Right atrium auricular region (tissue), 2 donors: ENCODE measurements around the gene RUSC2. TPM values are rescaled to one million over a fixed set of nuclear protein-coding genes. Genes with fewer than 3 reads are reported as not detected.

ENCODE experiments used
- DNase-seq: peaks from one replicate; pipeline ENCODE4 v3.0.0-alpha.2; 2019; ENCODE audit warnings: low spot score
- H3K27ac ChIP-seq, 2 donors: fragments of 200-600 bp; sonication (generic); 1 replicate in 1 of 2; 2 replicates in 1 of 2; pipeline ENCODE4 v1.5.1; 2016 to 2019
- H3K27me3 ChIP-seq, 2 donors: fragments of 200-600 bp; sonication (generic); one replicate each; pipeline versions ENCODE4 v1.5.1 to v1.6.0; 2017 to 2019
- H3K36me3 ChIP-seq: fragments of 200-600 bp; sonication (generic); one replicate; pipeline ENCODE4 v1.5.1; 2016
- H3K4me1 ChIP-seq, 2 donors: fragments of 200-600 bp; sonication (generic); one replicate each; pipeline versions ENCODE4 v1.5.1 to v1.6.0; 2017 to 2019
- H3K4me3 ChIP-seq, 2 donors: fragments of 200-600 bp; sonication (generic); 1 replicate in 1 of 2; 2 replicates in 1 of 2; pipeline ENCODE4 v1.5.1; 2017 to 2019; ENCODE audit warnings: mild to moderate bottlenecking in 1 of 2, moderate library complexity in 1 of 2
- H3K9me3 ChIP-seq, 2 donors: fragments of 200-600 bp; sonication (generic); one replicate each; pipeline ENCODE4 v1.5.1; 2019
- CTCF ChIP-seq, 2 donors: fragments of 200-600 bp; sonication (generic); IDR thresholded peaks; one replicate each; pipeline ENCODE4 v1.5.1; 2019; ENCODE audit warnings: antibody characterized with exemption in 2 of 2
- total RNA-seq, 2 donors: library from RNA; depleted of rRNA; stranded (reverse); fragments of >200 nt; gene quantifications; one replicate each; pipeline ENCODE4 v1.1.0, GENCODE V29; 2016

The RUSC2 gene
- total RNA-seq, 2 donors from 2014 or later, result 33.0 to 49.1 TPM

- Histone ChIP-seq H3K27me3 (no peaks in the 10 kb centered on the region), H3K27ac (no peak overlapping the region), H3K9me3 (no peaks in the 10 kb centered on the region), H3K4me1 (peaks cover 0 to 7% of the 10 kb centered on the region in 2 donors), H3K36me3 (no peaks in the 10 kb centered on the region), H3K4me3 (no peak overlapping the region)
- DNase-seq, result no peak
- TF ChIP-seq CTCF (IDR thresholded peaks at IDR 0.05), result no peak
Measured at GRCh38 chr9:35478871-35479270, 11.0 kb upstream of the RUSC2 start.

- no peaks in the 10 kb centered on the region for H3K9me3 ChIP-seq
- H3K27ac ChIP-seq, result no peak overlapping the region
- H3K36me3 ChIP-seq, result no peaks in the 10 kb centered on the region
- H3K27me3 ChIP-seq, result no peaks in the 10 kb centered on the region
- DNase-seq, result no peak
- no peak overlapping the region for H3K4me3 ChIP-seq
- peak; percentile 23 to 73 for TF ChIP-seq CTCF (IDR thresholded peaks at IDR 0.05)
- H3K4me1 ChIP-seq, result peaks cover 0 to 7% of the 10 kb centered on the region in 2 donors
Measured at GRCh38 chr9:35481347-35481975, 8.4 kb upstream of the RUSC2 start.

GRCh38 chr9:35482071-35482470, 7.8 kb upstream of the RUSC2 start:
- no peaks in the 10 kb centered on the region for H3K9me3 ChIP-seq
- no peak for DNase-seq

GRCh38 chr9:35484406-35484805, 5.5 kb upstream of the RUSC2 start:
- H3K9me3 ChIP-seq, result no peaks in the 10 kb centered on the region
- no peak for TF ChIP-seq CTCF (IDR thresholded peaks at IDR 0.05)
- H3K27me3 ChIP-seq, result no peaks in the 10 kb centered on the region
- DNase-seq, result no peak
- H3K4me3 ChIP-seq, result no peak overlapping the region
- H3K36me3 ChIP-seq, result no peaks in the 10 kb centered on the region
- no peak overlapping the region for H3K27ac ChIP-seq
- peaks cover 0 to 12% of the 10 kb centered on the region in 2 donors for H3K4me1 ChIP-seq

More at GRCh38 chr9:35482071-35482470, 7.8 kb upstream of the RUSC2 start:
- peaks cover 0 to 5% of the 10 kb centered on the region in 2 donors for H3K4me1 ChIP-seq
- no peak for TF ChIP-seq CTCF (IDR thresholded peaks at IDR 0.05)
- no peak overlapping the region for H3K27ac ChIP-seq
- H3K4me3 ChIP-seq, result no peak overlapping the region
- H3K27me3 ChIP-seq, result no peaks in the 10 kb centered on the region
- no peaks in the 10 kb centered on the region for H3K36me3 ChIP-seq

GRCh38 chr9:35487081-35487480, 2.8 kb upstream of the RUSC2 start:
- H3K9me3 ChIP-seq, result no peaks in the 10 kb centered on the region
- no peak overlapping the region for H3K27ac ChIP-seq
- no peaks in the 10 kb centered on the region for H3K27me3 ChIP-seq
- no peak overlapping the region for H3K4me3 ChIP-seq
- DNase-seq, result no peak
- peaks cover 0 to 26% of the 10 kb centered on the region in 2 donors for H3K4me1 ChIP-seq
- TF ChIP-seq CTCF (IDR thresholded peaks at IDR 0.05), result no peak
- no peaks in the 10 kb centered on the region for H3K36me3 ChIP-seq

- H3K4me1 ChIP-seq, result peaks cover 0 to 35% of the 10 kb centered on the region in 2 donors
- no peak overlapping the region for H3K4me3 ChIP-seq
- no peaks in the 10 kb centered on the region for H3K9me3 ChIP-seq
- H3K27me3 ChIP-seq, result no peaks in the 10 kb centered on the region
- H3K27ac ChIP-seq, result no peak overlapping the region
- H3K36me3 ChIP-seq, result no peaks in the 10 kb centered on the region
- TF ChIP-seq CTCF (IDR thresholded peaks at IDR 0.05), result no peak
- no peak for DNase-seq
Measured at GRCh38 chr9:35488021-35488420, 1.9 kb upstream of the RUSC2 start.
